Cerebellar cortex (tissue), 1 donor: ENCODE data around the gene SDK2.
"Not testable (repeated sequence)": the region's sequence is repeated elsewhere in the genome, so short reads cannot be mapped to it uniquely, and the experiment has no call there.

ENCODE experiments used
- DNase-seq: peaks from one replicate; pipeline ENCODE4 v3.0.0-alpha.2; 2015; ENCODE audit warnings: low spot score

SDK2 gene

DNA sequence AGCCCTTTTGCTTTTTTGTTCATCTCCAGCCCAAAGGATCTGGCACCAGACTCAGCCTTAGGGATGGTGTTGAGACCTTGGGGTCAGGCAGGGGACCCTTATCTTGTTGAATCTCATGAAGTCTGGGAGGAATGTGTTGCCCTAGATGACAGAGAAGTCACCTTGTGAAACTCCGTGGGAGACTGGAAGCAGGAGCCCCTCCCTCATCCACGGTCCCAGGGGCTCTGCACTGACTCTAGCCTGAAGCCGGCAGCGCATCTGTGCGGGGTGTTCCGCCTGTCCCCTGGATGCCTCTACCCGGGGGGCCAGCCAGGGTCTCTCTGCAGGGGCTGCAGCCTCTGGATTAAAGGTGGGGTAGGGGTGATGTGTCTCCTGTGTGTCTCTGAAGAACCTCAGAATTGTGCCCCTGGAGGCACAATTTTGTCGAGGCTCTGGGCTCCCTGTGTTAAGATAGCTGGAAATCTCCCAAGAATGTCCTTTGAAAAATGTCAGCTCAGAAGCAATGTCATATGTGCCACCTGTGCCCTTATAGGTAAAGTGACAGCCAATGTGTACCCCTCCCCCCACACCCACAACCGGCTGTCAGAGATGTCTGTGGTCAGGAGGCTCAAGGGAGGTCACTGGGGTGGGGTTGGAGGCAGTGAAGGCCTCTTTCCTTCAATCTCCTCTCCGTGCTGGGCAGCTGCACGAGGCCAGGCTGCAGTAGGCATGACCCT is 300.3 kb downstream of the SDK2 start:
- DNase-seq: no peak

GRCh38 chr17:73343168-73343634 is 301.0 kb downstream of the SDK2 start:
- DNase-seq: no peak

DNA sequence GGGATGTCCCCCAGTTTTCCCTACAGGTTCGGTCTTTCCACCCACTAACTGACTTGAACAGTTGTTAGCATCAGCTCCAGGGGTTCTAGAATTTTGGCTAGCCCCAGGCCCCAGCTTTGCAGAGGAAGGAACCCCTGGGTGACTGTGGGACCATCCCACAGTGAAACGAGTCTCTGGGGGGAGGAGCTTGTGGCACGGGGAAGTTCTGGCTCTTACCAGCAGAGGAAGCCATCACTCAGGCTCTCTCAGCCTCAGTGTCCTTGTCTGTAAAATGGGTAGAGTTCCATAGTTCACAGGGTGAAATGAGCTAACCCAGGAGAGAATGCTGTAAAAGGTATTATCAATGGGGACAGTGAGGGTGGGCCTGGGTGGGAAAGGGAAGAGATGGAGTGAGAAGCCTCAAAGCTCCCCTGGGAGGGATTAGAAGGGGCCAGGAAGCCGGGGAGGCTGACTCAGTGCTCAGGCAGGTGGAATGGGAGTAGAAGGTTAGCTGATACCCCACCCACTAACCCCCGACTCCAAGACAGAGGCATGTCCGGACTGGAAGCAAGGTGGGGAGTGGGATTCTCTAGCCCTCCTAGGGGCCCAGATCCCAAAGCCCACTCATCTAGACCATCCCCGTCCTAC is 301.6 kb downstream of the SDK2 start:
- no peak for DNase-seq

DNA sequence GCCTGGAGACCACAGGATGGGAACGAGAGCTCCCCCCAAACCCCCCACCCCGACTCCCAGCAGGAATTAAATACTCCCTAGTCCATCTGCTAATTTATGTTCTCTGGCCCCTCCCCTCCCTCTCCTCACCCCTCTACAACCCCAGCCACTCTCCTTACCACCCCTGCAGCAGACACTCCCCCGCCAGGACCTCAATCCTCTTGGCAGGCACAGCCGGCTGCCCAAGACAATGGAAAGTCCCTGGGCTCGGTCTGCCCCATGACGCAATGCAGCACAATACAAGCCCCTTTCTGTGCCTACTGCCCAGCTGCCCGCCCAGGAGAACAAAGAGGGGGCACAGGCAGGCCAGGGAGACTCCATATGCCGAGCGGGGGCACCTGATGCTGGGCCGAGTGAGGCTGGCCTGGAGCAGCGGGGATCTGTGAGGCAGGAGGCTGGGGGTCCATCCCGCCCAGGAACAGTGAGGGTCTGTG is 302.2 kb downstream of the SDK2 start:
- DNase-seq: no peak

DNA sequence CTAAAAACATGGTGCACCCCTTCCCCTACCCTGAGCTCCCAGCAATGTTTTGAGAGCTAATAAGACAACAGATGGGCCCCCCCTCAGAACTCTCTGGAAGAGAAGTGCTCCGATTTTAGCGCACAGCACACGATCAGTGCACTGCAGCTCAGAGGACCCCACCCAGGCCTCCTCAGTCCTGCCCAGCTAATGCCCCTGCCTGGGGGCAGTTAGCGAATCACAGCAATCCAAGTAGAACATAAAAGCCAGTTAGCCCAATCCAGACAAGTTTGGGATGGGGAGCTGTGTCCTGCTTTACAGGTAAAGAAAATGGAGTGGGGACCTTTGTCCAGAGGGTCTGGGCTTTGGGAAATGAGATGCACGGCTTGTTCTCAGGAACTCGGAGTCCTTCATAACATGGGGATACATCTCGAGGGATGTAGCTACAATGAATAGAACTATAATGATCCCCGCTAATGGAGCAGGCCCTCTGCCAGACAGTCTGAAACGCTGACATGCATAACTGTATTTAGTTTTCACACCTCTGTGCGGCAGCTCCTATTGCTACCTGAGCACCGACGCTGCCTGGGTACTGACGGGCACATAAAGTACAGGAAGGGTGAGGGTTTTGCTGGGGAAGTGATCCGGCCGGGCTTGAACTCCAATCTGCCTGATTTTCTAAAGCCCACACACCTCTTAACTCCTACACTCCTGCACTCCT is 302.7 kb downstream of the SDK2 start:
- DNase-seq: no peak

DNA sequence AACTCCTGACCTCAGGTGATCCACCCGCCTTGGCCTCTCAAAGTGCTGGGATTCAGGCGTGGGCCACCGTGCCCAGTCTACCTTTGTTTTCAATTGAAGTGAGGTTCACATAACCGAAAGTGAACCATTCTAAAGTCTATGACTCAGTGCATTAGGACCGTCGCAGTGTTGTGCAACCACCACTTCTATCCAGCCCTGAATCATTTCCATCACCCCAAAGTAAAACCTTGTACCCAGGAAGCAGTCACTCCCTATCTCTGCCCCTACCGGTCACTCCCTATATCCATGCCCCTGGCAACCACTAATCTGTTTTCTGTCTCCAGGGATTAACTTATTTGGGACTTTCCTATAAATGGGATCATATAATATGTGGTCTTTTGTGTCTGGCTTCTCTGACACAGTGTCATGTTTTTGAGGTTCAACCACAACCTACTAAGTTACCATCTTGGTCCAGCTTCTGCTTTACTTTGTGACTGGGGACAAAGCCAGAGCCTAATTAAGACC is 304.1 kb downstream of the SDK2 start:
- DNase-seq: no peak

GRCh38 chr17:73338566-73339197 is 305.6 kb downstream of the SDK2 start:
- DNase-seq: no peak

DNA sequence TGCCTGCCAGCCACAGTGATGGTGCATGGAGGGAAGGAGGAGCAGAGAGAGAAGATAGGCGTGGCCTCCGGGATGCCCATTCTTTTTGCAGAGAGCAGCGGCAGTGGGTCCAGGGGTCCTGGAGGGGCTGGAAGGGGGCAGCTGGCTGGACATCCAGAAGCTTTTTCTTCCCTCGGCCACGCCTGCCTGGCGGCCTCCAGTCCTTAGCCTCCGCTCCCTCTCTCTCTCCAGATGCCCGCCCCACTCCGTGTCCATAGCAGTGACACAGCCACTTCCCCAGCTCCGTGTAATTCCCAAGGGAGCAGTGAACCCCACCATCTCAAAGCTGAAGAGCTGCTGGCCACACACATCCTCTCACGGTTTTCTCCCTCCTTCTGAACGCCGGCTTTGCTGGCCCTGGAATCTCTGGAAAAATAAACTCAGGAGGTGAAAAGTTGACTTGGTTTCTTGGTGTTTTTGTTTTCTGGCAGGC is 306.2 kb downstream of the SDK2 start:
- DNase-seq: no peak

- no peak for DNase-seq
Measured at GRCh38 chr17:73337330-73337710, 306.9 kb downstream of the SDK2 start.

- DNase-seq: no peak
Measured at GRCh38 chr17:73336408-73337329, 307.6 kb downstream of the SDK2 start.

DNA sequence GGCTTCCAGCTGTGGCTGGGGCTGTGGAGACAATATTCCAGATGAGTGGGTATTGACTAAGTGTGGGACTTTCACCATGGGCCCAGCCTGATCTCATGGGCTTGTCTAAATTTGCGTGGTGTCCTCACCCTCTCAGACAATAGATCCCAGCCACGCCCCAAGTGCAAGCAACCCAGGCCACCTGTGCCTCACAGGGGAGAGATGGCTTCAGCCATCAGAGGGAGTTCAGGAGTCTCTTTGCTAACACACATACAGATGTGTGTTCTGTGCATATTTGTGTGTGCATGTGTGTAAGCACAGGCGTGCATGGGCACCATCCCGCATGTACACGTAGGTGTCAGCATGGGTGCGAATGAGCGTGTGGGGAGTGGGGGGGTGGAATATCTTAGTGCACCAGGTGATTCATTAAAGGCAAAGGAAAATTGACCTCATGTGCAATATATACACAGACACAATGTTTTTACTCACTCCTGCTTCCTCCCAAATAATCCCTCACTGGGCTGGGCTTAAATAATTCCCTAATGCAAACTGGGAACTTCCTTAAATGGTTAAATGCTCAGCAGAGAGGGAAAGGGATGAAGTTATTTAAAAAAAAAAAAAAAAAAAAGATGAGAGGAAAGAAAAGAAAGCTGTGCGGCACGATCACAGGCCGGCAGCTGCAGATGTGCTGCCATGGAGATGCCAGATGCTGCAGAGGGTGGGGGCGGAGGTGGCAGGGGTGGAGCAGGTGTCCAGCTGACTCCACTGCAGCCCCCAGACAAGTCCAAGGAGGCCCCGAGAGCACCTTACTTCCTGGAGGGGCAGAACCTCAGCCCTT is 308.4 kb downstream of the SDK2 start:
- DNase-seq: no peak

DNA sequence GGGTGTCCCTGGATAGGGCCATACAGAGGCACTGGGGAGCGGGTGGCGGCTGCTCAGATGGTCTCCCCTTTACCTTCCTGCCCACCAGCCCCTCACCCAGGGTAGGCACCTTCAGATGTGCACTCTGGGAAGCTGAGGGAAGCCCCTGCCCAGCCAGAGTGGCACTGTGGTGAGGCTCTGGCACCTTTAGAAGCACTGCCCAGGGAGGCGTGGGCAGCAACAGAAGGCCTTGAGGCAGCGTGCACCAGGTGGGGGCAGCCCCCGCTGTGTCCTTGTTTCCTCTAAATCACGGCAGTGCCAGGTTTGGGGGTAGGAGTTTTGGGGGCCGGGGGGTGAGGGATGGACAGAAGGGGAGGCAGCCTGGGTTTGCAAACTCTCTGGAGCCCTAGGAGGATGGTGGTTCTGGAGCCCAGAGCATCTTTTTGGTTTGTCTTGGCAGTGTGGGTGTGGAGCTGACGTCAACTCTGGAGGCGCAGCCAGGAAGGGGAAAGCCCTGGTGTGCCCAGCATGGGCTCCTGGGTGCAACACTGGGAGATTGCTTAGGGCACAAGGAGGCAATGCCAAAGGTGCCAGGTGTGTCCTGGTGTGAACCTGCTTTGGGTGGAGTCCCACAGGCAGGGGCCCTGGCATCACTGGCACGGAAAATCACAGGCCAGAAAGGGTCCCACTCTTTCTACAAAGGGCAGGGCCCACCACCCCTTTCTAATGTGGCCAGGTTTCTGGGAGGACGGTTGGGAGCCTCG is 309.3 kb downstream of the SDK2 start:
- DNase-seq: no peak

- not testable (repeated sequence) for DNase-seq
Measured at GRCh38 chr17:73333445-73333844, 310.8 kb downstream of the SDK2 start.

DNA sequence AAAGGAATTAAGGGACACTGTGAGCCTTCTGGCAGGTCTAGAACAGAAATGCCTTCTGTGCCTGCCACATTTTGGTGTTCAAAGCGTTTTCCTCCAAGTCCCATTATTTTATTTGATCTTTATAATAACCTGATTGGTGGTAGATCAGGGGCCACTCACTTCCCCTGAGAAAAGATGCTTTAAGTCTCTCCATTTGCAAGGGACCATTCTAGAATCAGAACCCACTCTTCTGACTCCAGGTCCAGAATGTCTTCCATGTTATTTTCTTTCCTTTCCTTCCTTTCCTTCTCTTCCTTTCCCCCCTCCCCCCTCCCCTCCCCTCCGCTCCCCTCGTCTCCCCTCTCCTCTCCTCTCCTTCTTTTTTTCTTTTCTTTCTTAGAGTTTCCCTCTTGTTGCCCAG is 313.2 kb downstream of the SDK2 start:
- DNase-seq: no peak

GRCh38 chr17:73327676-73328075 is 316.6 kb downstream of the SDK2 start:
- no peak for DNase-seq

- no peak for DNase-seq
Measured at GRCh38 chr17:73325527-73325842, 318.8 kb downstream of the SDK2 start.

- no peak for DNase-seq
Measured at GRCh38 chr17:73324711-73325526, 319.3 kb downstream of the SDK2 start.

GRCh38 chr17:73324160-73324475 is 320.1 kb downstream of the SDK2 start:
- DNase-seq: no peak
